ENCODE results near the gene ZNF774. TPM values are rescaled to one million over a fixed set of nuclear protein-coding genes. Genes with fewer than 3 reads are reported as not detected.

ZNF774 gene
- total RNA-seq, 3 donors from 2014 or later: 11.8 to 17.8 (median 15.4) TPM

DNA sequence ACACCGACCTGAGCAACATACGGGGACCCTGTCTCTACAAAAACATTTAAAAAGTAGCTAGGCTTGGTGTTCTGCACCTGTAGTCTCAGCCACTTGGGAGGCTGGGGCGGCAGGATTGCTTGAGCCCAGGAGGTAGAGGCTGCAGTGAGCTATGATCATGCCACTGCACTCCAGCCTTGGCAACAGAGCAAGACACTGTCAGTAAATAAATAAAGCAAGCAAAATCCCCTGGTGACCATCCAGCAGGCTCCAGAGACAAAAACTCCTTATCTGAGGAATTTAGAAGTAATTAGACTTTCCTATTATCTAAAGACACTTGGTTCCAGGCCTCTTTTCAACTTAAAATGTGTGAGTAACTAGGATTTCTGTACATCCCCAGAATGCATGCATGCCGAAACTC, 29.5 kb upstream of the ZNF774 start:
- no peak for DNase-seq
- ATAC-seq: no peak
- no peak overlapping the region for H3K4me3 ChIP-seq
- no peaks in the 10 kb centered on the region for H3K9me3 ChIP-seq
- TF ChIP-seq, protein P1, sequence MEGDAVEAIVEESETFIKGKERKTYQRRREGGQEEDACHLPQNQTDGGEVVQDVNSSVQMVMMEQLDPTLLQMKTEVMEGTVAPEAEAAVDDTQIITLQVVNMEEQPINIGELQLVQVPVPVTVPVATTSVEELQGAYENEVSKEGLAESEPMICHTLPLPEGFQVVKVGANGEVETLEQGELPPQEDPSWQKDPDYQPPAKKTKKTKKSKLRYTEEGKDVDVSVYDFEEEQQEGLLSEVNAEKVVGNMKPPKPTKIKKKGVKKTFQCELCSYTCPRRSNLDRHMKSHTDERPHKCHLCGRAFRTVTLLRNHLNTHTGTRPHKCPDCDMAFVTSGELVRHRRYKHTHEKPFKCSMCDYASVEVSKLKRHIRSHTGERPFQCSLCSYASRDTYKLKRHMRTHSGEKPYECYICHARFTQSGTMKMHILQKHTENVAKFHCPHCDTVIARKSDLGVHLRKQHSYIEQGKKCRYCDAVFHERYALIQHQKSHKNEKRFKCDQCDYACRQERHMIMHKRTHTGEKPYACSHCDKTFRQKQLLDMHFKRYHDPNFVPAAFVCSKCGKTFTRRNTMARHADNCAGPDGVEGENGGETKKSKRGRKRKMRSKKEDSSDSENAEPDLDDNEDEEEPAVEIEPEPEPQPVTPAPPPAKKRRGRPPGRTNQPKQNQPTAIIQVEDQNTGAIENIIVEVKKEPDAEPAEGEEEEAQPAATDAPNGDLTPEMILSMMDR (IDR thresholded peaks at IDR 0.05): no peak
- H3K4me1 ChIP-seq (ENCODE audit: low read depth): no peaks in the 10 kb centered on the region
- intact Hi-C loops (cut with DNase I, micrococcal nuclease): loop anchor here (5.0 kb wide), 1 partner anchor 160 kb away; no protein-coding TSS in a partner anchor
- H3K36me3 ChIP-seq (ENCODE audit: low read depth): no peaks in the 10 kb centered on the region

DNA sequence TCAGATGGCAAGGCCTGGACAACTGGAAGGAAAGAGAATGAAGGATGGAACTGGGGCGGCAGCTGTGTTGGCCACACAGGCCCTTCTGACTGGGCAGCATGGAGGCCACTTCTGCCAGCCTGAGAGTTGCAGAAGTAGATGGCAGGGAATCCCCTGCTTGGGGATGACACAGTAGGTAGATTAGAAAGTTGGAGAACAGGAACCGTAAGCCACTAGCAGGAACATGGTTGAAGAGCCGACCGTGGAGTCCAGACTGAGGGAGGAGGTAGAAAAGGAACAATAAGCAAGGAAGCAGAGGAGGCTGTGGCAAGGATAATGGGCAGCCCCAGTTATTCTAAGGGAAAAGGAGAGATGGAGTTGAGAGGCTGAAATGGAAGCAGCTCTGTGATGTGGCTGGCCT, 26.4 kb upstream of the ZNF774 start:
- H3K36me3 ChIP-seq (ENCODE audit: low read depth): no peaks in the 10 kb centered on the region
- no peak for DNase-seq

GRCh38 chr15:90326441-90326840, 25.6 kb upstream of the ZNF774 start:
- no peak for DNase-seq
- TF ChIP-seq, protein P1 (IDR thresholded peaks at IDR 0.05): no peak
- Histone ChIP-seq H3K4me1 (ENCODE audit: low read depth) (peaks cover 2% of the 10 kb centered on the region), H3K36me3 (ENCODE audit: low read depth) (no peaks in the 10 kb centered on the region), H3K4me3 (no peak overlapping the region), H3K9me3 (no peaks in the 10 kb centered on the region)
- no peak for ATAC-seq
- intact Hi-C loops (cut with DNase I, micrococcal nuclease): no loop called here

More for the DNA sequence above, 26.4 kb upstream of the ZNF774 start:
- intact Hi-C loops (cut with DNase I, micrococcal nuclease): no loop called here
- ATAC-seq: no peak
- Histone ChIP-seq H3K4me3 (no peak overlapping the region), H3K4me1 (ENCODE audit: low read depth) (no peaks in the 10 kb centered on the region), H3K9me3 (no peaks in the 10 kb centered on the region)
- TF ChIP-seq, protein P1 (IDR thresholded peaks at IDR 0.05): no peak

- DNase-seq: no peak
- no peak for ATAC-seq
- intact Hi-C loops (cut with DNase I, micrococcal nuclease): no loop called here
- H3K9me3 ChIP-seq: no peaks in the 10 kb centered on the region
- no peak overlapping the region for H3K4me3 ChIP-seq
- no peaks in the 10 kb centered on the region for H3K36me3 ChIP-seq (ENCODE audit: low read depth)
- peaks cover 2% of the 10 kb centered on the region for H3K4me1 ChIP-seq (ENCODE audit: low read depth)
- TF ChIP-seq, protein P1 (IDR thresholded peaks at IDR 0.05): no peak
Measured at GRCh38 chr15:90327311-90327710, 24.8 kb upstream of the ZNF774 start.

GRCh38 chr15:90334304-90334731, 17.8 kb upstream of the ZNF774 start:
- intact Hi-C loops (cut with DNase I, micrococcal nuclease): no loop called here
- DNase-seq: peak in 2 of 3 donors; percentile 50 to 52
- Histone ChIP-seq H3K4me3 (no peak overlapping the region), H3K9me3 (no peaks in the 10 kb centered on the region), H3K4me1 (ENCODE audit: low read depth) (peaks cover 2% of the 10 kb centered on the region), H3K36me3 (ENCODE audit: low read depth) (no peaks in the 10 kb centered on the region)
- TF ChIP-seq, protein P1 (IDR thresholded peaks at IDR 0.05): no peak
- ATAC-seq: peak; percentile 98

DNA sequence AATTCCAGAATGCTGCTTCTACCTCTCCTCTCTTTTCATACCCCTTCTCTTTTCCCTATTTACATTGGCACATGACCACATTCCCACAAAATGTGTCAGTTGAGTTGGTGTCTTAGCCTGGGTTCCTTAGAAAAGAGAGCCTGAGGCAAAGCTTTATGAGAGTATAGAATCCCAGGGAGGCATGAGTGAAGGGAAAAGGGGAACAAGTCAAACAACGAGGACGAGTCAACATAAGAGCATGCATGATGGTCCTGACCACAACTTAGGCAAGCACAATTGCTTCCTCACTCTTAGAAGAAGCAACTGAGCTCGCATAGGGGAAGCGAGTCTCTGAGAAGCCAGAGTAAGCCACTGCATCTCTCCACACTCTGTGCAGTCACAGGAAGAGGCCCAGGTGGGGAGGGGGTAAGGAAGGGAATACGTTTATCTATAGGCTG, 15.4 kb upstream of the ZNF774 start:
- ATAC-seq: peak; percentile 13

More for the DNA sequence above, 15.4 kb upstream of the ZNF774 start:
- intact Hi-C loops (cut with DNase I, micrococcal nuclease): no loop called here
- peak in 1 of 3 donors; percentile 33 for DNase-seq
- no peaks in the 10 kb centered on the region for H3K9me3 ChIP-seq
- TF ChIP-seq, protein P1 (IDR thresholded peaks at IDR 0.05): no peak
- no peaks in the 10 kb centered on the region for H3K4me1 ChIP-seq (ENCODE audit: low read depth)
- H3K4me3 ChIP-seq: no peak overlapping the region
- no peaks in the 10 kb centered on the region for H3K36me3 ChIP-seq (ENCODE audit: low read depth)

All from mucosa of descending colon (tissue), 3 donors.